Subcutaneous adipose tissue (tissue), 4 donors: ENCODE results near the gene PTCRA. TPM values are rescaled to one million over a fixed set of nuclear protein-coding genes. Genes with fewer than 3 reads are reported as not detected.

Experiments used
- total RNA-seq, 4 donors: library from RNA; depleted of rRNA; stranded (reverse); fragments of >200 nt; gene quantifications; one replicate each; pipeline ENCODE4 v1.1.0, GENCODE V29; 2016
- TF ChIP-seq, protein P1 (sequence below): fragments of 450-650 bp; IDR thresholded peaks from one replicate; pipeline ENCODE4 v1.5.1; 2016; ENCODE audit warnings: low read depth, mild to moderate bottlenecking, control low read depth, antibody characterized with exemption, moderate library complexity

PTCRA gene
- total RNA-seq, 4 donors from 2014 or later: 1.5 TPM; not detected in 3

DNA sequence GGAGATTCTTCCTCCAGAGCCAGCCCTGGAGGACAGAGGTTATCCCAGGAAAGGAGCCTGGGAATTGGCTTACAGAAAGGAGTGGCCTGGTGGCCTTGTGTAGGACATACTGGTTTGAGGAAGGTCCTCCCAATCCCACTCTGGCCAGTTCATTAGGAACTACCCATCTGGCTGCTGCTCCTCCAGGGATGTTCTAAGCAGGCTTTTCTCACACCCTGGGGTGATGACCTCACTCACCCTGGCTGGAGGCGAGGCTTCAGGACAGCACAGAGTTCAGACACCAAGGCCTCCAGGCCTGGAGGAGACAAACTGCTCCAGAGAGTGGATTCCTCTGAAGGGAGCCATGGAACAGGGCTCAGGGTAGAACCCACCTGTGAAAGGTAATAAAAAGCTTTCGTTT, 53.6 kb downstream of the PTCRA start:
- TF ChIP-seq, protein P1, sequence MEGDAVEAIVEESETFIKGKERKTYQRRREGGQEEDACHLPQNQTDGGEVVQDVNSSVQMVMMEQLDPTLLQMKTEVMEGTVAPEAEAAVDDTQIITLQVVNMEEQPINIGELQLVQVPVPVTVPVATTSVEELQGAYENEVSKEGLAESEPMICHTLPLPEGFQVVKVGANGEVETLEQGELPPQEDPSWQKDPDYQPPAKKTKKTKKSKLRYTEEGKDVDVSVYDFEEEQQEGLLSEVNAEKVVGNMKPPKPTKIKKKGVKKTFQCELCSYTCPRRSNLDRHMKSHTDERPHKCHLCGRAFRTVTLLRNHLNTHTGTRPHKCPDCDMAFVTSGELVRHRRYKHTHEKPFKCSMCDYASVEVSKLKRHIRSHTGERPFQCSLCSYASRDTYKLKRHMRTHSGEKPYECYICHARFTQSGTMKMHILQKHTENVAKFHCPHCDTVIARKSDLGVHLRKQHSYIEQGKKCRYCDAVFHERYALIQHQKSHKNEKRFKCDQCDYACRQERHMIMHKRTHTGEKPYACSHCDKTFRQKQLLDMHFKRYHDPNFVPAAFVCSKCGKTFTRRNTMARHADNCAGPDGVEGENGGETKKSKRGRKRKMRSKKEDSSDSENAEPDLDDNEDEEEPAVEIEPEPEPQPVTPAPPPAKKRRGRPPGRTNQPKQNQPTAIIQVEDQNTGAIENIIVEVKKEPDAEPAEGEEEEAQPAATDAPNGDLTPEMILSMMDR: no peak

DNA sequence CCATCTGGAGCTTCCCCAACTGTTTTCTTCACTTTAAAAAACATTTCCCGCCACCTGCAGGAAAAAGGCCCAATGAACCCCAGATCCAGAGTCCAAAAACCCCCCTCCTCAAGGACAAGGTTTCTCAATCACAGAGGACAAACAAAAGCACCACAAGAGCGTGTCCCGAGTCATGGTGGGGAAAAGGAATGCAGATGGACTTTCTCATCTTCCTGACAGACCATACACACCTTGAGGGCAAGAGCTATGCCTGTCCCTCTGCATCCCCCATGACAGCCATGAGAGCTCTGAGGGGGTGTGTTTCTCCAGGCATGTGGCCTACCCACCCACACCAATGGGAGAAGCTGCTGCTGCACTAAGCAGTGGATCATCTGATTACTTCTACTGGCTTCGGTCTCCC, 54.1 kb downstream of the PTCRA start:
- TF ChIP-seq, protein P1: no peak

DNA sequence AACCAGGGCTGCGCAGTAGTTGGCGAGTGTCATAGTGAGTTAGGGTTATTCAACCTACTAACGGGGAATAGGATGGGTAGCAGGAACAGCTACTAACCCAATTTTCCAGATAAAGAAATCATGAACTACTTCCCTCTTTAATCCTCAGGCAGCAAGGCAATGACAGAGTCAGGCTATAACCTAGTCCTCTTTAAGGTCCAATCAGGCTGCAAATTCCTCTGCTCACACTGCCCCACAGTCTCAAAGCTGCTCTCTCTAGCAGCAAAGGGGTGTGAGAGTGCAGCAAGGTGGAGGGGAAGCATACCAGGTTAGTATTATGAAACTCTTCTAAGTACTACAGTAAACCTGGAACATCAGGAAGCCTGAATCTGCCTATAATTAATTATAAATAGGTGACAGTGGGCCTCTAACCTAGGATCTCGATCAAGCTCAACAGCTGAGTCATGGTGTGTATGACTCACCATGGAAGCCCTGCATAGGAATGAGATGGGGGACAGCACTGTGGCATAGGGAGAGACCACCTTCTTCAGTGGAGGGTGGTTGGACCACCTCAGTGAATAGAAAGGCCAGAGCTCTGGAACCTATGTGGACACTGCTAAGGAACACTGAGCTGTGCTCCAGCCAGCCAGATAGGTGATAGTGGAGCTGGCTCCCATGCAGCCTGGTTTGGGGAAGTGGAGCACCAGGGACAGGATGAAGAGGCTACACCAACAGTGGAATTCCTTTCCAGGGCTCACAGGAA, 55.2 kb downstream of the PTCRA start:
- TF ChIP-seq, protein P1: no peak

DNA sequence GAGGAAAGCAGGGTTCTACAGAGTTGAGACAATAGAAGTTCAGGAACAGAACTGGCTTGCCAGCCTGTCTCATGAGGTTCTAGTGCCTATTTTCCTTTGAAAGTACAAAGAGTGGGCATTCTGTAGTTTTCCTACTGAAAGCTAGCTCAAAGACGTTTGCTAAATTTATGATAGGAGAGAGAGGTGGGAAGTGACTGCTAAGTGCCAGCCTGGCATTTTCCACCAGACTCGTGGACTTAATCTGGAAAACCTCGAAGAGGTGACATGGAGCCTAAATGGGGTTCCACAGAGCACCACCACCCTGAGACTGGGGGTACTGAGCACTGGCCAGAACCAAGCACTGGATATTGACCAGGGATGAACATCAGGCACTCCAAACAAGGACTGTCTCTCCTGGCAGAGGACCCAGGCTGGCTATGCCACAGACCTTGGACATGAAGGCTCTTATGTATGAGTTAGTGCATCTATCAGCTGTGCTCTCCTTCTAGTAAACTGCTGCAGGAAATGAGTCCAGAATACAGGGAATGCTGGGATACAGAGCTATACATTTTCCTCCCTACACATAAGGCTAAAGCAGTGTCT, 56.0 kb downstream of the PTCRA start:
- TF ChIP-seq, protein P1: no peak

DNA sequence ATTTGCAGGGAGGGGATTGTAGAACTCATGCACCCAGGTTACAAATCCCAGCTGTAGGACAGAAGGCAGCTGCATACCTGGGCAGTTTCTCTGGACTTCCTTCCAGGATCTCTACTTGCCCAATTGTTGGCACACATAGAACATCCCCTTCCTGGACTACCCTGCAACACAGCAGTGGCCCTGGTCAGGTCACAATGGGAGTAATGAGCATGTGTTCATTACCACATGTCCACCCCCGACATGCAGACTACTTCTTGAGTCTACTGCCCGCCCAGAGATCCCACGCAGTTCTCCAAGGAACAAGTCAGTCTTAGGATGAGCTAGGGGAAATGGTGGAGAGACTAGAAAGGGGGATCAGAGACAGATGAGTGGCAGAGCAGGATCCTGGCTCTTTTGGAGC, 58.1 kb downstream of the PTCRA start:
- TF ChIP-seq, protein P1: no peak

DNA sequence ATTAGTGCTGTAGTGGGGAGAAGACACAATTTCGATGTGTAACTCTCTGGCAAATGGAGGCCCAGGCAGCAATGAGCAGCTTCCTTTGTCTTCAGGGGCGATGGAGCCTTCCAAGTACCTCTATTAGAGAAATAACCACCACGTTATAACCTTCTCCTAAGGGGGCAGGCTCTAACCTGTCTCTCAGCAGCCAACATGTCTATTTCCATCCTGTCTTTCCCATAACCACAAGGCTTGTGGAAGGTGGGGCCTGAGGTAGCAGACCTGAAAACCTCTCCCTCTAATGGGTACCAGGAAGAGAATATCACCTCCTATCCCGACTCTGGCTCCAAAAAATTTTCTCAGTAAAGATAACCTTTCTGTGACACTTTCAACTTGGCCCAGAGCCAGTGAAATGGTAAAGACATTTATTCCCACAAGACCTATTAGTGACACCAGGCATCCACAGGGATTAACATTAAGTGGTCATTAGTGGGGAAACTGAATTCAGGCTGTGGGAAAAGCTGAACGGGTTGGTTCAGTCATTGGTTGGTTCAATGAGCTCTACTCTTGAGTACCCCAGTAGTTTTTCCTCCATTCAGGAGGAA, 59.2 kb downstream of the PTCRA start:
- TF ChIP-seq, protein P1: no peak

Other genes with a start within 250 kb of the PTCRA start
- under 1 TPM; 0.16 to 0.57 (median 0.39) TPM for gene PRPH2, start 193.5 kb upstream of the PTCRA start, total RNA-seq
- 10 to 100 TPM in 3 of 4 donors, 1 to 10 TPM in 1; 9.0 to 24.7 (median 20.4) TPM for gene TBCC, start 169.9 kb upstream of the PTCRA start, total RNA-seq
- 10 to 100 TPM; 15.8 to 22.8 (median 16.9) TPM for gene BICRAL, start 134.0 kb upstream of the PTCRA start, total RNA-seq
- gene RPL7L1, start 36.4 kb upstream of the PTCRA start, total RNA-seq: 100 to 1,000 TPM in 1 of 4 donors, 10 to 100 TPM in 3; 85.5 to 106 (median 91.2) TPM
- gene CNPY3, start 13.4 kb downstream of the PTCRA start, total RNA-seq: 10 to 100 TPM; 15.0 to 48.3 (median 26.1) TPM
- under 1 TPM in 1 of 4 donors, not detected in 3; 0.44 TPM for gene GNMT, start 44.7 kb downstream of the PTCRA start, total RNA-seq
- gene PEX6, start 63.1 kb downstream of the PTCRA start, total RNA-seq: 10 to 100 TPM in 3 of 4 donors, 1 to 10 TPM in 1; 6.0 to 30.9 (median 14.0) TPM
- 10 to 100 TPM; 26.7 to 43.1 (median 34.7) TPM for gene PPP2R5D, start 68.5 kb downstream of the PTCRA start, total RNA-seq
- 10 to 100 TPM; 46.3 to 57.8 (median 52.0) TPM for gene MEA1, start 97.9 kb downstream of the PTCRA start, total RNA-seq
- gene KLHDC3, start 98.2 kb downstream of the PTCRA start, total RNA-seq: 10 to 100 TPM; 39.1 to 77.3 (median 64.0) TPM
- 10 to 100 TPM; 42.7 to 63.9 (median 55.4) TPM for gene RRP36, start 105.6 kb downstream of the PTCRA start, total RNA-seq
- gene CUL7, start 137.8 kb downstream of the PTCRA start, total RNA-seq: 10 to 100 TPM in 3 of 4 donors, 1 to 10 TPM in 1; 7.2 to 25.6 (median 14.5) TPM
- 10 to 100 TPM; 10.4 to 19.8 (median 16.6) TPM for gene MRPL2, start 143.4 kb downstream of the PTCRA start, total RNA-seq
- gene KLC4, start 143.6 kb downstream of the PTCRA start, total RNA-seq: 10 to 100 TPM; 10.9 to 24.7 (median 21.9) TPM
- gene PTK7, start 160.3 kb downstream of the PTCRA start, total RNA-seq: 10 to 100 TPM in 1 of 4 donors, 1 to 10 TPM in 3; 1.8 to 11.4 (median 3.6) TPM